K562 (cell line): ENCODE data around the gene PDE8A. TPM values are rescaled to one million over a fixed set of nuclear protein-coding genes. Genes with fewer than 3 reads are reported as not detected.

ENCODE experiments used
- PML ChIP-seq: IDR thresholded peaks from 2 replicates; pipeline ENCODE4 v1.6.1; 2012; ENCODE audit warnings: low read length, inconsistent platforms
- RFX5 ChIP-seq: IDR thresholded peaks from 2 replicates; pipeline ENCODE4 v1.6.1; 2011; ENCODE audit warnings: low read depth, mild to moderate bottlenecking, improper control_type of control experiment, low read length
- TOE1 ChIP-seq, 2 experiments: fragments of 450-650 bp in 1 of 2; sonication (generic) in 1 of 2; formaldehyde crosslinking in 1 of 2; IDR thresholded peaks; 2 replicates each; pipeline versions ENCODE4 v1.7.1 to v1.8.0; 2016 to 2022; ENCODE audit warnings: borderline replicate concordance in 2 of 2, mild to moderate bottlenecking in 2 of 2, antibody characterized with exemption in 1 of 2, inconsistent platforms in 1 of 2, low read depth in 1 of 2, missing genetic modification reagents in 1 of 2, moderate library complexity in 1 of 2
- ZBTB2 ChIP-seq: fragments of 450-650 bp; IDR thresholded peaks from 2 replicates; pipeline ENCODE4 v1.6.1; 2016; ENCODE audit warnings: antibody characterized with exemption
- polyA plus RNA-seq, 8 experiments: library from polyadenylated mRNA; depleted of rRNA in 4 of 8; stranded (reverse) in 5 of 8; unstranded in 3 of 8; fragments of >200 nt; fragmentation: Nextera tagmentation in 2 of 8; fragmentation: Illumina TruSeq in 1 of 8; extraction: Ambion mirVana in 2 of 8; extraction: Trizol in 1 of 8; gene quantifications; 2 replicates each; pipeline versions ENCODE4 v1.2.1 to v1.2.3, GENCODE V29; 2011 to 2014; ENCODE audit warnings: inconsistent platforms in 1 of 8, missing spikeins in 1 of 8
- total RNA-seq, 7 experiments: library from RNA; depleted of rRNA in 6 of 7; stranded (reverse); fragments of >200 nt in 6 of 7; fragmentation: Illumina TruSeq in 2 of 7; extraction: Trizol in 2 of 7; gene quantifications; 2 replicates each; pipeline versions ENCODE4 v1.2.1 to v1.2.3, GENCODE V29; 2011 to 2021; ENCODE audit warnings: low replicate concordance in 1 of 7
- TF ChIP-seq, protein P1 (sequence below), 2 experiments: fragments of 450-650 bp; IDR thresholded peaks; 2 replicates each; pipeline ENCODE4 v1.6.1; 2018; ENCODE audit warnings: mild to moderate bottlenecking in 2 of 2, low read depth in 1 of 2; ENCODE audit not compliant: partially characterized antibody in 2 of 2
- TF ChIP-seq, protein P2 (sequence below): fragments of 450-650 bp; IDR thresholded peaks from 2 replicates; pipeline ENCODE4 v1.6.1; 2016; ENCODE audit warnings: missing biosample characterization, missing genetic modification characterization
- TF ChIP-seq, protein P3 (sequence below): fragments of 450-650 bp; IDR thresholded peaks from 2 replicates; pipeline ENCODE4 v1.6.1; 2016; ENCODE audit warnings: mild to moderate bottlenecking, moderate library complexity

PDE8A gene
- total and polyA plus RNA-seq, 9 of the 15 experiments (the other 6 are each of a cell fraction or from before 2014, with no cell fraction given) = 5.9 to 40.3 (median 19.8) TPM

DNA sequence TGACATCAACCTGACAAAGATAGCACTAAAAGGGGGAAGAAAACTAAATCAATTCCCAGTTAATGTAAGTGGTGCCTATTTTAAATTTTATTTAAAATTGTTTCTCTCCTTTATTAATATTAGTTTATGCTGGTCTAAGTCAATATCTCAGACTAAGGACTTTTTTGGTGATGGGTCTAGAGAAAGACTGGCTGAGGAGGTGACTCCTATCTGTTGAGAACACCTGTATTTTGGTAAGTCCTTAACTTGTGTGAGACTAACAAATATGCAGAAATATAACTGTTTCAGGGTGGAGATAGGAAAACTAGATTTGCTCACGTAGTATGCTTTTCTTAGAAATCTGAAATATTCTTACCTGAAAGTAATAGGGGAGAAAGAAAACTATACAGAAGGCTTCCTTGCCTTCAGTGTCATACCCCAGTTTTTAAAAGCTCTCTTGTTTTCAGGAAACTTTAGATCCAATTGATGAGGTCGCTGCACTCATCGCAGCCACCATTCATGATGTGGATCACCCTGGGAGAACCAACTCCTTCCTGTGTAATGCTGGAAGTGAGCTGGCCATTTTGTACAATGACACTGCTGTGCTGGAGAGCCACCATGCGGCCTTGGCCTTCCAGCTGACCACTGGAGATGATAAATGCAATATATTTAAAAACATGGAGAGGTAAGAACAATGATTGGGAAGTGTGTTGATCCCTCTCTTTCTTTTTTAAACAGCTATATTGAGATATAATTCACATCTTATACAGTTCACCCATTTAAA lies 138.9 kb downstream of the PDE8A start (continued):
- TF ChIP-seq ZBTB2 (no peak), RFX5 (no peak), PML (no peak), TOE1 (IDR thresholded peaks at IDR 0.05; ENCODE audit: borderline replicate concordance) (no peak), TOE1 (CRISPR knock-in tag; IDR thresholded peaks at IDR 0.05; ENCODE audit: borderline replicate concordance, low read depth) (no peak)
- TF ChIP-seq, protein P1, sequence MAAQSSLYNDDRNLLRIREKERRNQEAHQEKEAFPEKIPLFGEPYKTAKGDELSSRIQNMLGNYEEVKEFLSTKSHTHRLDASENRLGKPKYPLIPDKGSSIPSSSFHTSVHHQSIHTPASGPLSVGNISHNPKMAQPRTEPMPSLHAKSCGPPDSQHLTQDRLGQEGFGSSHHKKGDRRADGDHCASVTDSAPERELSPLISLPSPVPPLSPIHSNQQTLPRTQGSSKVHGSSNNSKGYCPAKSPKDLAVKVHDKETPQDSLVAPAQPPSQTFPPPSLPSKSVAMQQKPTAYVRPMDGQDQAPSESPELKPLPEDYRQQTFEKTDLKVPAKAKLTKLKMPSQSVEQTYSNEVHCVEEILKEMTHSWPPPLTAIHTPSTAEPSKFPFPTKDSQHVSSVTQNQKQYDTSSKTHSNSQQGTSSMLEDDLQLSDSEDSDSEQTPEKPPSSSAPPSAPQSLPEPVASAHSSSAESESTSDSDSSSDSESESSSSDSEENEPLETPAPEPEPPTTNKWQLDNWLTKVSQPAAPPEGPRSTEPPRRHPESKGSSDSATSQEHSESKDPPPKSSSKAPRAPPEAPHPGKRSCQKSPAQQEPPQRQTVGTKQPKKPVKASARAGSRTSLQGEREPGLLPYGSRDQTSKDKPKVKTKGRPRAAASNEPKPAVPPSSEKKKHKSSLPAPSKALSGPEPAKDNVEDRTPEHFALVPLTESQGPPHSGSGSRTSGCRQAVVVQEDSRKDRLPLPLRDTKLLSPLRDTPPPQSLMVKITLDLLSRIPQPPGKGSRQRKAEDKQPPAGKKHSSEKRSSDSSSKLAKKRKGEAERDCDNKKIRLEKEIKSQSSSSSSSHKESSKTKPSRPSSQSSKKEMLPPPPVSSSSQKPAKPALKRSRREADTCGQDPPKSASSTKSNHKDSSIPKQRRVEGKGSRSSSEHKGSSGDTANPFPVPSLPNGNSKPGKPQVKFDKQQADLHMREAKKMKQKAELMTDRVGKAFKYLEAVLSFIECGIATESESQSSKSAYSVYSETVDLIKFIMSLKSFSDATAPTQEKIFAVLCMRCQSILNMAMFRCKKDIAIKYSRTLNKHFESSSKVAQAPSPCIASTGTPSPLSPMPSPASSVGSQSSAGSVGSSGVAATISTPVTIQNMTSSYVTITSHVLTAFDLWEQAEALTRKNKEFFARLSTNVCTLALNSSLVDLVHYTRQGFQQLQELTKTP (IDR thresholded peaks at IDR 0.05; ENCODE audit: low read depth in 1 of 2, partially characterized antibody in 2 of 2) = no peak
- TF ChIP-seq, protein P2, sequence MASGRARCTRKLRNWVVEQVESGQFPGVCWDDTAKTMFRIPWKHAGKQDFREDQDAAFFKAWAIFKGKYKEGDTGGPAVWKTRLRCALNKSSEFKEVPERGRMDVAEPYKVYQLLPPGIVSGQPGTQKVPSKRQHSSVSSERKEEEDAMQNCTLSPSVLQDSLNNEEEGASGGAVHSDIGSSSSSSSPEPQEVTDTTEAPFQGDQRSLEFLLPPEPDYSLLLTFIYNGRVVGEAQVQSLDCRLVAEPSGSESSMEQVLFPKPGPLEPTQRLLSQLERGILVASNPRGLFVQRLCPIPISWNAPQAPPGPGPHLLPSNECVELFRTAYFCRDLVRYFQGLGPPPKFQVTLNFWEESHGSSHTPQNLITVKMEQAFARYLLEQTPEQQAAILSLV (tag) = no peak
- TF ChIP-seq, protein P3, sequence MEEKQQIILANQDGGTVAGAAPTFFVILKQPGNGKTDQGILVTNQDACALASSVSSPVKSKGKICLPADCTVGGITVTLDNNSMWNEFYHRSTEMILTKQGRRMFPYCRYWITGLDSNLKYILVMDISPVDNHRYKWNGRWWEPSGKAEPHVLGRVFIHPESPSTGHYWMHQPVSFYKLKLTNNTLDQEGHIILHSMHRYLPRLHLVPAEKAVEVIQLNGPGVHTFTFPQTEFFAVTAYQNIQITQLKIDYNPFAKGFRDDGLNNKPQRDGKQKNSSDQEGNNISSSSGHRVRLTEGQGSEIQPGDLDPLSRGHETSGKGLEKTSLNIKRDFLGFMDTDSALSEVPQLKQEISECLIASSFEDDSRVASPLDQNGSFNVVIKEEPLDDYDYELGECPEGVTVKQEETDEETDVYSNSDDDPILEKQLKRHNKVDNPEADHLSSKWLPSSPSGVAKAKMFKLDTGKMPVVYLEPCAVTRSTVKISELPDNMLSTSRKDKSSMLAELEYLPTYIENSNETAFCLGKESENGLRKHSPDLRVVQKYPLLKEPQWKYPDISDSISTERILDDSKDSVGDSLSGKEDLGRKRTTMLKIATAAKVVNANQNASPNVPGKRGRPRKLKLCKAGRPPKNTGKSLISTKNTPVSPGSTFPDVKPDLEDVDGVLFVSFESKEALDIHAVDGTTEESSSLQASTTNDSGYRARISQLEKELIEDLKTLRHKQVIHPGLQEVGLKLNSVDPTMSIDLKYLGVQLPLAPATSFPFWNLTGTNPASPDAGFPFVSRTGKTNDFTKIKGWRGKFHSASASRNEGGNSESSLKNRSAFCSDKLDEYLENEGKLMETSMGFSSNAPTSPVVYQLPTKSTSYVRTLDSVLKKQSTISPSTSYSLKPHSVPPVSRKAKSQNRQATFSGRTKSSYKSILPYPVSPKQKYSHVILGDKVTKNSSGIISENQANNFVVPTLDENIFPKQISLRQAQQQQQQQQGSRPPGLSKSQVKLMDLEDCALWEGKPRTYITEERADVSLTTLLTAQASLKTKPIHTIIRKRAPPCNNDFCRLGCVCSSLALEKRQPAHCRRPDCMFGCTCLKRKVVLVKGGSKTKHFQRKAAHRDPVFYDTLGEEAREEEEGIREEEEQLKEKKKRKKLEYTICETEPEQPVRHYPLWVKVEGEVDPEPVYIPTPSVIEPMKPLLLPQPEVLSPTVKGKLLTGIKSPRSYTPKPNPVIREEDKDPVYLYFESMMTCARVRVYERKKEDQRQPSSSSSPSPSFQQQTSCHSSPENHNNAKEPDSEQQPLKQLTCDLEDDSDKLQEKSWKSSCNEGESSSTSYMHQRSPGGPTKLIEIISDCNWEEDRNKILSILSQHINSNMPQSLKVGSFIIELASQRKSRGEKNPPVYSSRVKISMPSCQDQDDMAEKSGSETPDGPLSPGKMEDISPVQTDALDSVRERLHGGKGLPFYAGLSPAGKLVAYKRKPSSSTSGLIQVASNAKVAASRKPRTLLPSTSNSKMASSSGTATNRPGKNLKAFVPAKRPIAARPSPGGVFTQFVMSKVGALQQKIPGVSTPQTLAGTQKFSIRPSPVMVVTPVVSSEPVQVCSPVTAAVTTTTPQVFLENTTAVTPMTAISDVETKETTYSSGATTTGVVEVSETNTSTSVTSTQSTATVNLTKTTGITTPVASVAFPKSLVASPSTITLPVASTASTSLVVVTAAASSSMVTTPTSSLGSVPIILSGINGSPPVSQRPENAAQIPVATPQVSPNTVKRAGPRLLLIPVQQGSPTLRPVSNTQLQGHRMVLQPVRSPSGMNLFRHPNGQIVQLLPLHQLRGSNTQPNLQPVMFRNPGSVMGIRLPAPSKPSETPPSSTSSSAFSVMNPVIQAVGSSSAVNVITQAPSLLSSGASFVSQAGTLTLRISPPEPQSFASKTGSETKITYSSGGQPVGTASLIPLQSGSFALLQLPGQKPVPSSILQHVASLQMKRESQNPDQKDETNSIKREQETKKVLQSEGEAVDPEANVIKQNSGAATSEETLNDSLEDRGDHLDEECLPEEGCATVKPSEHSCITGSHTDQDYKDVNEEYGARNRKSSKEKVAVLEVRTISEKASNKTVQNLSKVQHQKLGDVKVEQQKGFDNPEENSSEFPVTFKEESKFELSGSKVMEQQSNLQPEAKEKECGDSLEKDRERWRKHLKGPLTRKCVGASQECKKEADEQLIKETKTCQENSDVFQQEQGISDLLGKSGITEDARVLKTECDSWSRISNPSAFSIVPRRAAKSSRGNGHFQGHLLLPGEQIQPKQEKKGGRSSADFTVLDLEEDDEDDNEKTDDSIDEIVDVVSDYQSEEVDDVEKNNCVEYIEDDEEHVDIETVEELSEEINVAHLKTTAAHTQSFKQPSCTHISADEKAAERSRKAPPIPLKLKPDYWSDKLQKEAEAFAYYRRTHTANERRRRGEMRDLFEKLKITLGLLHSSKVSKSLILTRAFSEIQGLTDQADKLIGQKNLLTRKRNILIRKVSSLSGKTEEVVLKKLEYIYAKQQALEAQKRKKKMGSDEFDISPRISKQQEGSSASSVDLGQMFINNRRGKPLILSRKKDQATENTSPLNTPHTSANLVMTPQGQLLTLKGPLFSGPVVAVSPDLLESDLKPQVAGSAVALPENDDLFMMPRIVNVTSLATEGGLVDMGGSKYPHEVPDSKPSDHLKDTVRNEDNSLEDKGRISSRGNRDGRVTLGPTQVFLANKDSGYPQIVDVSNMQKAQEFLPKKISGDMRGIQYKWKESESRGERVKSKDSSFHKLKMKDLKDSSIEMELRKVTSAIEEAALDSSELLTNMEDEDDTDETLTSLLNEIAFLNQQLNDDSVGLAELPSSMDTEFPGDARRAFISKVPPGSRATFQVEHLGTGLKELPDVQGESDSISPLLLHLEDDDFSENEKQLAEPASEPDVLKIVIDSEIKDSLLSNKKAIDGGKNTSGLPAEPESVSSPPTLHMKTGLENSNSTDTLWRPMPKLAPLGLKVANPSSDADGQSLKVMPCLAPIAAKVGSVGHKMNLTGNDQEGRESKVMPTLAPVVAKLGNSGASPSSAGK = no peak
